HCT116 (cell line): ENCODE measurements around the gene CIAO2A. TPM values are rescaled to one million over a fixed set of nuclear protein-coding genes. Genes with fewer than 3 reads are reported as not detected.

Experiments used
- ATAC-seq: fragments of 200-7000 bp; cut with Tn5 transposase; 2 replicates; pipeline ENCODE4 v1.9.1; 2020; ENCODE audit warnings: mild to moderate bottlenecking, moderate library complexity
- BruUV-seq: library from RNA; stranded (reverse); fragments of 400-500 nt; replicated peaks from 2 replicates; lab custom pipeline; 2021; lab: Mats Ljungman, UMichigan
- CTCF ChIA-PET: fragments of 300-600 bp; sonication (Branson Sonifier 250); formaldehyde crosslinking; loops from one replicate; lab custom pipeline; 2021; ENCODE audit warnings: antibody characterized with exemption; lab: Charles Lee
- POLR2A ChIA-PET: fragments of 300-600, 350-600 bp; sonication (Branson Sonifier 250); formaldehyde crosslinking; loops from one replicate; lab custom pipeline; 2021; ENCODE audit warnings: antibody characterized with exemption; lab: Charles Lee
- RAD21 ChIA-PET, 2 experiments: fragments of 300-600 bp; sonication (Branson Sonifier 250); formaldehyde crosslinking; loops; one replicate each; lab custom pipeline; 2023; ENCODE audit warnings: low total read pairs in 2 of 2; ENCODE audit not compliant: uncharacterized antibody in 2 of 2, unreplicated experiment in 2 of 2, low non-redundant PET in 1 of 2; lab: Charles Lee
- DNase-seq: peaks from one replicate; pipeline ENCODE4 v3.0.0-alpha.2; 2010; ENCODE audit warnings: low read depth, low spot score
- H2AFZ ChIP-seq: fragments of 200-600 bp; shearing (Covaris generic), sonication (generic); 2 replicates; pipeline ENCODE4 v1.6.1; 2017; ENCODE audit warnings: low read depth, mixed run types, mixed read lengths, antibody characterized with exemption, low read length; ENCODE audit not compliant: poor library complexity, severe bottlenecking
- H3K27ac ChIP-seq: 2 replicates; pipeline ENCODE4 v1.5.1; 2012; ENCODE audit warnings: low read depth, low read length
- H3K27me3 ChIP-seq: fragments of 200-600 bp; sonication (generic); 2 replicates; pipeline ENCODE4 v1.6.1; 2016; ENCODE audit warnings: mixed run types, low read length, mixed read lengths; ENCODE audit not compliant: insufficient read depth
- H3K36me3 ChIP-seq, 2 experiments: fragments of 200-500 bp in 1 of 2; fragments of 200-600 bp in 1 of 2; sonication (Bioruptor generic) in 1 of 2; sonication (generic) in 1 of 2; 2 replicates each; pipeline versions ENCODE4 v1.5.1 to v1.6.1; 2014 to 2016; ENCODE audit warnings: low read length in 2 of 2, inconsistent platforms in 1 of 2, mixed read lengths in 1 of 2, mixed run types in 1 of 2; ENCODE audit not compliant: insufficient read depth in 2 of 2, control insufficient read depth in 1 of 2
- H3K4me1 ChIP-seq, 2 experiments: fragments of 200-600 bp in 1 of 2; sonication (generic) in 1 of 2; 2 replicates each; pipeline versions ENCODE4 v1.5.1 to v1.6.1; 2012 to 2017; ENCODE audit warnings: low read length in 2 of 2, inconsistent platforms in 1 of 2, mild to moderate bottlenecking in 1 of 2, mixed read lengths in 1 of 2, mixed run types in 1 of 2, moderate library complexity in 1 of 2; ENCODE audit not compliant: insufficient read depth in 2 of 2, control insufficient read depth in 1 of 2
- H3K4me2 ChIP-seq: fragments of 200-600 bp; sonication (generic); 2 replicates; pipeline ENCODE4 v1.6.1; 2017; ENCODE audit warnings: mixed run types, low read length, mixed read lengths
- H3K4me3 ChIP-seq, 2 experiments: fragments of 200-600 bp in 1 of 2; sonication (generic) in 1 of 2; replicated peaks in 1 of 2; 2 replicates each; pipeline ENCODE4 v1.5.1; 2011 to 2016; ENCODE audit warnings: low read length in 2 of 2, control low read depth in 1 of 2, low read depth in 1 of 2, mild to moderate bottlenecking in 1 of 2, mixed read lengths in 1 of 2, mixed run types in 1 of 2
- H3K79me2 ChIP-seq: fragments of 200-600 bp; sonication (generic); 2 replicates; pipeline ENCODE4 v1.6.1; 2017; ENCODE audit warnings: mild to moderate bottlenecking, mixed run types, low read length, moderate library complexity, mixed read lengths; ENCODE audit not compliant: insufficient read depth
- H3K9ac ChIP-seq: fragments of 200-600 bp; sonication (generic); 2 replicates; pipeline ENCODE4 v1.6.1; 2016; ENCODE audit warnings: low read length, mixed read lengths
- H3K9me2 ChIP-seq: fragments of 200-600 bp; sonication (generic), shearing (Covaris generic); 2 replicates; pipeline ENCODE4 v1.6.1; 2017; ENCODE audit warnings: mixed run types, mild to moderate bottlenecking, moderate library complexity; ENCODE audit not compliant: insufficient read depth
- H3K9me3 ChIP-seq, 2 experiments: fragments of 200-500 bp in 1 of 2; fragments of 200-600 bp in 1 of 2; sonication (Bioruptor generic) in 1 of 2; sonication (generic) in 1 of 2; 2 replicates each; pipeline ENCODE4 v1.6.1; 2014 to 2017; ENCODE audit warnings: low read length in 2 of 2, mixed read lengths in 2 of 2, inconsistent platforms in 1 of 2, low read depth in 1 of 2, mild to moderate bottlenecking in 1 of 2, mixed run types in 1 of 2, moderate library complexity in 1 of 2; ENCODE audit not compliant: control insufficient read depth in 1 of 2, insufficient read depth in 1 of 2
- H4K20me1 ChIP-seq: fragments of 200-600 bp; sonication (generic), shearing (Covaris generic); 2 replicates; pipeline ENCODE4 v1.6.1; 2017; ENCODE audit warnings: mixed run types, mild to moderate bottlenecking, moderate library complexity; ENCODE audit not compliant: insufficient read depth
- ELF1 ChIP-seq: IDR thresholded peaks from 2 replicates; pipeline ENCODE4 v1.6.1; 2012; ENCODE audit warnings: low read depth, borderline replicate concordance
- FOSL1 ChIP-seq: IDR thresholded peaks from 2 replicates; pipeline ENCODE4 v1.6.1; 2012; ENCODE audit warnings: low read depth
- JUND ChIP-seq: IDR thresholded peaks from 2 replicates; pipeline ENCODE4 v1.6.1; 2012
- POLR2AphosphoS5 ChIP-seq: IDR thresholded peaks from 2 replicates; pipeline ENCODE4 v1.6.1; 2011; ENCODE audit warnings: mild to moderate bottlenecking, low read depth, low read length, moderate library complexity
- SIN3A ChIP-seq: IDR thresholded peaks from 2 replicates; pipeline ENCODE4 v1.6.1; 2012; ENCODE audit warnings: low read depth
- SP1 ChIP-seq: IDR thresholded peaks from 2 replicates; pipeline ENCODE4 v1.6.1; 2012; ENCODE audit warnings: low read depth
- SRF ChIP-seq: IDR thresholded peaks from 2 replicates; pipeline ENCODE4 v1.6.1; 2012; ENCODE audit warnings: low read depth
- TCF7L2 ChIP-seq: IDR thresholded peaks from 2 replicates; pipeline ENCODE4 v1.7.0; 2011; ENCODE audit warnings: borderline replicate concordance, inconsistent platforms; ENCODE audit not compliant: insufficient read depth, insufficient read length; ENCODE audit errors: extremely low read depth
- YY1 ChIP-seq: IDR thresholded peaks from 2 replicates; pipeline ENCODE4 v1.6.1; 2011; ENCODE audit warnings: low read length, low read depth, moderate library complexity, mild to moderate bottlenecking; ENCODE audit not compliant: insufficient replicate concordance; ENCODE audit errors: extremely low read depth
- ZNF274 ChIP-seq: fragments of 200-500 bp; sonication (Bioruptor generic); IDR thresholded peaks from 2 replicates; pipeline ENCODE4 v1.6.1; 2014; ENCODE audit warnings: mild to moderate bottlenecking, low read depth, low read length, inconsistent platforms
- intact Hi-C: fragments of 100-400 bp; cut with micrococcal nuclease; formaldehyde crosslinking; loops from 2 replicates; pipeline ENCODE4 v1.10.0; 2022
- total RNA-seq: library from RNA; stranded (reverse); gene quantifications from one replicate; pipeline ENCODE4 v1.2.1, GENCODE V29; 2021; ENCODE audit not compliant: unreplicated experiment
- TF ChIP-seq, protein P1 (sequence below): IDR thresholded peaks from 2 replicates; pipeline ENCODE4 v1.6.1; 2012; ENCODE audit warnings: low read depth
- TF ChIP-seq, protein P2 (sequence below): IDR thresholded peaks from 2 replicates; pipeline ENCODE4 v1.6.1; 2011; ENCODE audit warnings: mild to moderate bottlenecking, low read length, moderate library complexity; ENCODE audit not compliant: insufficient replicate concordance; ENCODE audit errors: extremely low read depth
- TF ChIP-seq, protein P3 (sequence below): IDR thresholded peaks from 2 replicates; pipeline ENCODE4 v1.6.1; 2012

CIAO2A gene
- total RNA-seq, 1 experiment from 2014 or later: 69.3 TPM

DNA sequence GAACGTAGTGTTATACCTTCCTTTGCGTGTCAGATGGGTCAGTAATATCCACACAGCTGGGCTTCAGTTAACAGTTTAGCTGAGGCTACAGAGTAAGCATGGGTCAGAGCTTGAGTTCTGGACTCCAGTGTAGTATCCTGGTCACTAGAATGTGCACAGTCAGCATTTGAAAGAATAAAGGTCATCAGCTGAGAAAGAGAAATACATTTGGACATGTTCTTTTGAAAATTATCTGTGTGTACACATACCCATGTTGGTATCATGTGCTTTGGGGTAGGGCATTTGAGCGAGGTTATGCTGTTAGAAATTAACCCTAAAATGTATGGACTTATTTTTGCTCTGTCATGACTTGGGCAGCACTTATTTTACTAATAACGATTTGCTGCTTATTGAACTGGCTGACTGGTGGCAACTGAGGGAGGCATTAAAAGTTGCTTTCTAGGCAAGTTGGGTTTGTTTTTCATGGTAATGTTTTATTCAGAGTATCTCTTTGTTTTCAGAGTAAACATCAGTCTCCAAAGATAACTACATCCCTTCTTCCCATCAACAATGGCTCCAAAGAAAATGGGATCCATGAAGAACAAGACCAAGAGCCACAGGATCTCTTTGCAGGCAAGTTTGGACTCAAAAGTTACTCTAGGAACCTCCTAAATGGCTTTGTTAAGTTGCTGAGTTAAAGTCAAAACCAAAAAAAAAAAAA, 18.6 kb upstream of the CIAO2A start:
- H3K79me2 ChIP-seq: peaks cover 47% of the 10 kb centered on the region
- RAD21 ChIA-PET: no interaction called here

DNA sequence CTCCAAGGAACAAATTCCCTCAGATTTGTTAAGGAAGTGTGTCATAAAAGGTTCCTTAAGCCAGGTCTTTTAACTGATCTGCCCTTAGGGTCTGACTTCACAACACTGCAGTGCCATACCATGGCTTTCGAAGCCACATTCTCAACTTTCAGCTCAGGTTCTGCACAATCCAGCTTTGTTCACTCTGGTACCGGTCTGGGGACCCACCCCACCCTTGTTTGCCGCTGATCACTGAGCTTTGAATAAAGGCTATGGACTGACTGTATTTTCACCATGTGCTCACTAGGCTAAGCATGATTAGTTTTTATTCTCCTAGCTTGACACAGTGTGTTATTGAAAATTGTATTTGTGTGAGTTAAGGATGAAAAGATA, 18.0 kb upstream of the CIAO2A start:
- POLR2A ChIA-PET: no interaction called here
- Histone ChIP-seq H3K79me2 (peaks cover 53% of the 10 kb centered on the region), H3K27ac (no peak overlapping the region), H4K20me1 (peaks cover 6% of the 10 kb centered on the region; the same call in 1 of the 2 replicates), H3K9me2 (no peaks in the 10 kb centered on the region), H2AFZ (no peak overlapping the region), H3K9me3 (no peaks in the 10 kb centered on the region), H3K9ac (no peak overlapping the region), H3K4me3 (no peak overlapping the region), H3K4me1 (no peaks in the 10 kb centered on the region), H3K36me3 (peaks cover 10 to 16% of the 10 kb centered on the region in 2 experiments; a peak in 3 of 4 replicates), H3K4me2 (no peak overlapping the region), H3K27me3 (no peaks in the 10 kb centered on the region)
- intact Hi-C loops: no loop called here
- no TSS peak for BruUV-seq
- DNase-seq (no peak), ATAC-seq (no peak)
- CTCF ChIA-PET: no interaction called here
- RAD21 ChIA-PET: no interaction called here
- TF ChIP-seq SP1: no peak
- no peak for TF ChIP-seq YY1
- no peak for TF ChIP-seq ZNF274
- no peak for TF ChIP-seq JUND
- TF ChIP-seq, protein P1, sequence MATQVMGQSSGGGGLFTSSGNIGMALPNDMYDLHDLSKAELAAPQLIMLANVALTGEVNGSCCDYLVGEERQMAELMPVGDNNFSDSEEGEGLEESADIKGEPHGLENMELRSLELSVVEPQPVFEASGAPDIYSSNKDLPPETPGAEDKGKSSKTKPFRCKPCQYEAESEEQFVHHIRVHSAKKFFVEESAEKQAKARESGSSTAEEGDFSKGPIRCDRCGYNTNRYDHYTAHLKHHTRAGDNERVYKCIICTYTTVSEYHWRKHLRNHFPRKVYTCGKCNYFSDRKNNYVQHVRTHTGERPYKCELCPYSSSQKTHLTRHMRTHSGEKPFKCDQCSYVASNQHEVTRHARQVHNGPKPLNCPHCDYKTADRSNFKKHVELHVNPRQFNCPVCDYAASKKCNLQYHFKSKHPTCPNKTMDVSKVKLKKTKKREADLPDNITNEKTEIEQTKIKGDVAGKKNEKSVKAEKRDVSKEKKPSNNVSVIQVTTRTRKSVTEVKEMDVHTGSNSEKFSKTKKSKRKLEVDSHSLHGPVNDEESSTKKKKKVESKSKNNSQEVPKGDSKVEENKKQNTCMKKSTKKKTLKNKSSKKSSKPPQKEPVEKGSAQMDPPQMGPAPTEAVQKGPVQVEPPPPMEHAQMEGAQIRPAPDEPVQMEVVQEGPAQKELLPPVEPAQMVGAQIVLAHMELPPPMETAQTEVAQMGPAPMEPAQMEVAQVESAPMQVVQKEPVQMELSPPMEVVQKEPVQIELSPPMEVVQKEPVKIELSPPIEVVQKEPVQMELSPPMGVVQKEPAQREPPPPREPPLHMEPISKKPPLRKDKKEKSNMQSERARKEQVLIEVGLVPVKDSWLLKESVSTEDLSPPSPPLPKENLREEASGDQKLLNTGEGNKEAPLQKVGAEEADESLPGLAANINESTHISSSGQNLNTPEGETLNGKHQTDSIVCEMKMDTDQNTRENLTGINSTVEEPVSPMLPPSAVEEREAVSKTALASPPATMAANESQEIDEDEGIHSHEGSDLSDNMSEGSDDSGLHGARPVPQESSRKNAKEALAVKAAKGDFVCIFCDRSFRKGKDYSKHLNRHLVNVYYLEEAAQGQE: no peak
- no peak for TF ChIP-seq POLR2AphosphoS5
- no peak for TF ChIP-seq TCF7L2
- no peak for TF ChIP-seq SIN3A
- no peak for TF ChIP-seq SRF
- no peak for TF ChIP-seq ELF1

More for the DNA sequence above, 18.6 kb upstream of the CIAO2A start:
- intact Hi-C loops: no loop called here
- no peak for DNase-seq
- TF ChIP-seq POLR2AphosphoS5 (no peak), FOSL1 (no peak), SP1 (no peak), ZNF274 (no peak)
- TF ChIP-seq, protein P2, sequence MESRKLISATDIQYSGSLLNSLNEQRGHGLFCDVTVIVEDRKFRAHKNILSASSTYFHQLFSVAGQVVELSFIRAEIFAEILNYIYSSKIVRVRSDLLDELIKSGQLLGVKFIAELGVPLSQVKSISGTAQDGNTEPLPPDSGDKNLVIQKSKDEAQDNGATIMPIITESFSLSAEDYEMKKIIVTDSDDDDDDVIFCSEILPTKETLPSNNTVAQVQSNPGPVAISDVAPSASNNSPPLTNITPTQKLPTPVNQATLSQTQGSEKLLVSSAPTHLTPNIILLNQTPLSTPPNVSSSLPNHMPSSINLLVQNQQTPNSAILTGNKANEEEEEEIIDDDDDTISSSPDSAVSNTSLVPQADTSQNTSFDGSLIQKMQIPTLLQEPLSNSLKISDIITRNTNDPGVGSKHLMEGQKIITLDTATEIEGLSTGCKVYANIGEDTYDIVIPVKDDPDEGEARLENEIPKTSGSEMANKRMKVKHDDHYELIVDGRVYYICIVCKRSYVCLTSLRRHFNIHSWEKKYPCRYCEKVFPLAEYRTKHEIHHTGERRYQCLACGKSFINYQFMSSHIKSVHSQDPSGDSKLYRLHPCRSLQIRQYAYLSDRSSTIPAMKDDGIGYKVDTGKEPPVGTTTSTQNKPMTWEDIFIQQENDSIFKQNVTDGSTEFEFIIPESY: no peak
- TF ChIP-seq, protein P3, sequence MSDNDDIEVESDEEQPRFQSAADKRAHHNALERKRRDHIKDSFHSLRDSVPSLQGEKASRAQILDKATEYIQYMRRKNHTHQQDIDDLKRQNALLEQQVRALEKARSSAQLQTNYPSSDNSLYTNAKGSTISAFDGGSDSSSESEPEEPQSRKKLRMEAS: no peak
- H3K4me2 ChIP-seq: no peak overlapping the region
- no peak for ATAC-seq
- no peak overlapping the region for H3K9ac ChIP-seq
- POLR2A ChIA-PET: no interaction called here
- no peaks in the 10 kb centered on the region for H3K9me2 ChIP-seq
- peaks cover 5% of the 10 kb centered on the region; the same call in 1 of the 2 replicates for H4K20me1 ChIP-seq
- no TSS peak for BruUV-seq
- no peak overlapping the region for H2AFZ ChIP-seq
- H3K36me3 ChIP-seq: peaks cover 10 to 22% of the 10 kb centered on the region in 2 experiments; a peak in 3 of 4 replicates
- no peak overlapping the region for H3K27ac ChIP-seq
- H3K4me1 ChIP-seq: no peaks in the 10 kb centered on the region
- H3K9me3 ChIP-seq: no peaks in the 10 kb centered on the region
- CTCF ChIA-PET: no interaction called here
- H3K4me3 ChIP-seq: no peak overlapping the region
- H3K27me3 ChIP-seq: no peaks in the 10 kb centered on the region
